IMR-90 (cell line): ENCODE data around the gene PACS1. TPM values are rescaled to one million over a fixed set of nuclear protein-coding genes. Genes with fewer than 3 reads are reported as not detected.

Experiments
- ATAC-seq: fragments of 200-7000 bp; cut with Tn5 transposase; 2 replicates; pipeline ENCODE4 v1.9.1; 2020; ENCODE audit warnings: low read depth, mild to moderate bottlenecking, moderate library complexity
- BruUV-seq: library from RNA; stranded (reverse); fragments of 400-500 nt; replicated peaks from 2 replicates; lab custom pipeline; 2021; lab: Mats Ljungman, UMichigan
- CTCF ChIA-PET: fragments of 300-600 bp; formaldehyde crosslinking; extraction: SDS; loops from one replicate; lab custom pipeline; 2021; ENCODE audit warnings: antibody characterized with exemption; lab: Yijun Ruan, JAX
- POLR2A ChIA-PET: fragments of 300-600 bp; sonication (Branson Sonifier 250); formaldehyde crosslinking; loops from one replicate; lab custom pipeline; 2022; ENCODE audit warnings: antibody characterized with exemption; ENCODE audit not compliant: unreplicated experiment; lab: Charles Lee
- DNase-seq: peaks from one replicate; pipeline ENCODE4 v3.0.0; 2013
- H2AFZ ChIP-seq: replicated peaks from 2 replicates; pipeline ENCODE3; 2013; ENCODE audit warnings: low read length, mild to moderate bottlenecking; ENCODE audit not compliant: poor library complexity
- H2AK5ac ChIP-seq: 2 replicates; pipeline ENCODE4 v1.6.1; 2013; ENCODE audit warnings: low read depth, low read length, inconsistent platforms
- H2AK9ac ChIP-seq: replicated peaks from 2 replicates; pipeline ENCODE3; 2013; ENCODE audit warnings: mild to moderate bottlenecking, low read depth, low read length, moderate library complexity; ENCODE audit not compliant: poor library complexity
- H2BK120ac ChIP-seq: 2 replicates; pipeline ENCODE4 v1.6.1; 2013; ENCODE audit warnings: low read depth, low read length, inconsistent platforms
- H2BK15ac ChIP-seq: 3 replicates; pipeline ENCODE4 v1.6.1; 2013; ENCODE audit warnings: low read depth, low read length, inconsistent platforms
- H2BK20ac ChIP-seq: 2 replicates; pipeline ENCODE4 v1.6.1; 2013; ENCODE audit warnings: low read depth, mild to moderate bottlenecking, inconsistent platforms, low read length, moderate library complexity
- H2BK5ac ChIP-seq: 2 replicates; pipeline ENCODE4 v1.6.1; 2013; ENCODE audit warnings: mild to moderate bottlenecking, low read depth, low read length, inconsistent platforms; ENCODE audit not compliant: poor library complexity, severe bottlenecking
- H3K14ac ChIP-seq: replicated peaks from 2 replicates; pipeline ENCODE4 v1.6.1; 2013; ENCODE audit warnings: low read depth, low read length, inconsistent platforms
- H3K18ac ChIP-seq: 2 replicates; pipeline ENCODE4 v1.6.1; 2013; ENCODE audit warnings: low read depth, low read length, control low read depth
- H3K23ac ChIP-seq: 2 replicates; pipeline ENCODE4 v1.6.1; 2013; ENCODE audit warnings: low read depth, low read length, inconsistent platforms
- H3K27ac ChIP-seq: 2 replicates; pipeline ENCODE4 v1.5.1; 2013; ENCODE audit warnings: mild to moderate bottlenecking, control low read depth, low read length; ENCODE audit not compliant: insufficient read depth
- H3K27me3 ChIP-seq: 2 replicates; pipeline ENCODE4 v1.6.1; 2013; ENCODE audit warnings: low read length; ENCODE audit not compliant: control insufficient read depth, insufficient read depth
- H3K36me3 ChIP-seq: 2 replicates; pipeline ENCODE4 v1.6.1; 2013; ENCODE audit warnings: low read length, mixed read lengths; ENCODE audit not compliant: control insufficient read depth, insufficient read depth
- H3K4ac ChIP-seq: 2 replicates; pipeline ENCODE4 v1.6.1; 2013; ENCODE audit warnings: low read depth, low read length, inconsistent platforms
- H3K4me1 ChIP-seq: 2 replicates; pipeline ENCODE4 v1.6.1; 2013; ENCODE audit warnings: low read length, mixed read lengths; ENCODE audit not compliant: control insufficient read depth, insufficient read depth
- H3K4me2 ChIP-seq: 2 replicates; pipeline ENCODE4 v1.6.1; 2013; ENCODE audit warnings: low read depth, mild to moderate bottlenecking, control low read depth, low read length, moderate library complexity
- H3K4me3 ChIP-seq: 2 replicates; pipeline ENCODE4 v1.5.1; 2013; ENCODE audit warnings: low read depth, mild to moderate bottlenecking, control low read depth, low read length, moderate library complexity; ENCODE audit not compliant: insufficient read depth
- H3K56ac ChIP-seq: 2 replicates; pipeline ENCODE4 v1.6.1; 2013; ENCODE audit warnings: low read length, inconsistent platforms; ENCODE audit not compliant: insufficient read depth; ENCODE audit errors: extremely low read depth
- H3K79me1 ChIP-seq, 2 experiments: 2 replicates each; pipeline ENCODE4 v1.6.1; 2013; ENCODE audit warnings: low read length in 2 of 2, inconsistent platforms in 1 of 2, low read depth in 1 of 2
- H3K9ac ChIP-seq: 2 replicates; pipeline ENCODE4 v1.6.1; 2013; ENCODE audit warnings: low read depth, low read length, control low read depth
- H3K9me1 ChIP-seq: 2 replicates; pipeline ENCODE4 v1.6.1; 2013; ENCODE audit warnings: low read length, inconsistent platforms; ENCODE audit not compliant: insufficient read depth
- H3K9me3 ChIP-seq: 2 replicates; pipeline ENCODE4 v1.6.1; 2013; ENCODE audit warnings: low read length; ENCODE audit not compliant: control insufficient read depth, insufficient read depth
- H4K20me1 ChIP-seq: 2 replicates; pipeline ENCODE4 v1.6.1; 2013; ENCODE audit warnings: low read length, inconsistent platforms; ENCODE audit not compliant: insufficient read depth
- H4K5ac ChIP-seq: 2 replicates; pipeline ENCODE4 v1.6.1; 2013; ENCODE audit warnings: mild to moderate bottlenecking, low read depth, low read length, control low read depth
- H4K8ac ChIP-seq, 2 experiments: 2 replicates each; pipeline ENCODE4 v1.6.1; 2013; ENCODE audit warnings: low read depth in 2 of 2, low read length in 2 of 2, control low read depth in 1 of 2, inconsistent platforms in 1 of 2
- H4K91ac ChIP-seq: 2 replicates; pipeline ENCODE4 v1.6.1; 2013; ENCODE audit warnings: low read depth, low read length, inconsistent platforms; ENCODE audit not compliant: insufficient read depth
- BHLHE40 ChIP-seq: fragments of 150-350 bp; IDR thresholded peaks from 2 replicates; pipeline ENCODE4 v1.6.1; 2016; ENCODE audit warnings: mild to moderate bottlenecking, low read depth, low read length
- FOS ChIP-seq: fragments of 150-350 bp; IDR thresholded peaks from 2 replicates; pipeline ENCODE4 v1.6.1; 2016; ENCODE audit warnings: low read depth, low read length
- RFX5 ChIP-seq: IDR thresholded peaks from 2 replicates; pipeline ENCODE4 v1.8.0; 2012; ENCODE audit warnings: low read depth, mild to moderate bottlenecking, low read length, moderate library complexity
- WGBS, 2 experiments: methylation state at CpG; one replicate each; pipeline versions ENCODE4 v1.1.5 to v1.1.7; 2013; ENCODE audit warnings: missing lambda C conversion rate in 2 of 2; ENCODE audit not compliant: insufficient read length in 1 of 2; ENCODE audit errors: extremely low coverage in 2 of 2; 5-methylcytosine and 5-hydroxymethylcytosine counted together
- dilution Hi-C: fragments of 300-500 bp; cut with HindIII; formaldehyde crosslinking; loops from one replicate; pipeline ENCODE4 v1.14.3; 2018; ENCODE audit warnings: low sequenced_read_pairs; ENCODE audit not compliant: unreplicated experiment
- in situ Hi-C: fragments of 300-500 bp; cut with MboI; formaldehyde crosslinking; loops from 3 replicates; pipeline ENCODE4 v1.14.3; 2019; ENCODE audit warnings: low sequenced_read_pairs, inconsistent platforms, mixed read lengths
- intact Hi-C: fragments of 100-400 bp; cut with micrococcal nuclease; formaldehyde crosslinking; loops from 2 replicates; pipeline ENCODE4 v1.10.0; 2022
- polyA plus RNA-seq, 3 experiments: library from polyadenylated mRNA; depleted of rRNA; stranded (reverse); fragments of >200 nt; gene quantifications; 2 replicates each; pipeline ENCODE4 v1.2.3, GENCODE V29; 2012; ENCODE audit warnings: low replicate concordance in 1 of 3
- total RNA-seq: library from RNA; depleted of rRNA; stranded (reverse); fragments of >200 nt; gene quantifications from 2 replicates; pipeline ENCODE4 v1.2.3, GENCODE V29; 2012
- TF ChIP-seq, protein P1 (sequence below): conservative IDR thresholded peaks from 2 replicates; pipeline ENCODE4 v1.5.1; 2012; ENCODE audit warnings: mild to moderate bottlenecking, low read depth, low read length, improper control_type of control experiment

PACS1 gene
- total and polyA plus RNA-seq, 2 of the 4 experiments (the other 2 are of a cell fraction): 7.3 to 32.0 TPM

DNA sequence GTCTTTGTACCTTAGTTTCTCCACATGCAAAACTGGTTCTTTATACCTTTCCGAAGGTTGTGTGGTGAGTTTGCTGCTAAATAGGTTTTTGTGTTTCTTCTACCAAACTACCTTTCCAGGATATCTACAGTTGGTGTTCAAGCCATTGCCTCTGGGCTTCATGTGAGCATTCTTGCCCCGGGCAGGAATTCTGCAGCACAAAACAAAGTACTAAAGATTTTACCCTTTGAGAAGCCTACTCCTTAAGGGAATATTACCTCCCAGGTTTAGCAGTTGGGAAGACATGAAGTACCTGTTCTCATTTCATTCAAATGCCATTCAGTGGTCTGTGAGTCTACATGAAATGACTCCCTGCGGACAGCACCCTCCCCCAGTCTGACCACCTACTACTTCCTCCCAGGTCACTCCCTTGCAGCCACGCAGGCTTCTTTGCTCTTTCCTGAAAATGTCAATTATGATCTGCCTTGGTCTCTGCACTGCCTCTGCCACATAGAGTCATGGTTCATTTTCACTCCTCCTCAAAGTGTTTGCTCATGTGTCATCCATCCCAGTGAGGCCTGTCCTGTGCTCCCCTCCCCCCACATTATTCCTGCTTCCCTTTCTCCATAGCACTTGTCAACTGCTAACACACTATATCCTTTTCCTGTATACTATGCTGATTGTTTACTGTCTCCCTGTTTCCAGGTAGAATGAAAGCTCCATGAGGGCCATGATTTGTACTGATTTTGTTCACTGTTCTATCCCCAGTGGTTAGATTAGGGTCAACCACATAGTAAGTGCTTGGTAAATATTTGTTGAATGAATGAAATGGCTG lies 36.9 kb downstream of the PACS1 start:
- ChIA-PET CTCF (interaction anchor here (0.8 kb wide), 1 partner anchor 11 kb away, joined by 3 read pairs; no protein-coding TSS in a partner anchor), POLR2A (no interaction called here)
- no peak overlapping the region for H3K4ac ChIP-seq
- H3K4me3 ChIP-seq: no peak overlapping the region
- H2BK20ac ChIP-seq: no peak overlapping the region
- BruUV-seq: no TSS peak
- H3K14ac ChIP-seq: no peak overlapping the region; the same call in 1 of the 2 replicates
- peaks cover 8% of the 10 kb centered on the region for H3K4me1 ChIP-seq
- peak overlapping the region; percentile 37; the same call in 1 of the 2 replicates for H3K23ac ChIP-seq
- dilution Hi-C loops: no loop called here
- H4K5ac ChIP-seq: no peak overlapping the region
- H2BK5ac ChIP-seq: peak overlapping the region; percentile 13
- no peaks in the 10 kb centered on the region for H3K36me3 ChIP-seq
- peaks cover 54 to 74% of the 10 kb centered on the region in 2 experiments for H3K79me1 ChIP-seq
- H4K91ac ChIP-seq: no peak overlapping the region
- H2AFZ ChIP-seq: no peak overlapping the region
- H4K20me1 ChIP-seq: peaks cover 7% of the 10 kb centered on the region; the same call in 1 of the 2 replicates
- DNase-seq (no peak), ATAC-seq (no peak; the same call in 1 of the 2 replicates)
- peaks cover 9% of the 10 kb centered on the region for H3K9me1 ChIP-seq
- no peaks in the 10 kb centered on the region for H3K27me3 ChIP-seq
- no peak overlapping the region for H2AK5ac ChIP-seq
- no peak overlapping the region for H2AK9ac ChIP-seq
- no peak overlapping the region for H3K27ac ChIP-seq
- no peak overlapping the region for H3K9ac ChIP-seq
- intact Hi-C loops: no loop called here
- no peak overlapping the region for H2BK120ac ChIP-seq
- TF ChIP-seq RFX5: no peak
- TF ChIP-seq FOS: no peak
- TF ChIP-seq BHLHE40: no peak
- TF ChIP-seq, protein P1, sequence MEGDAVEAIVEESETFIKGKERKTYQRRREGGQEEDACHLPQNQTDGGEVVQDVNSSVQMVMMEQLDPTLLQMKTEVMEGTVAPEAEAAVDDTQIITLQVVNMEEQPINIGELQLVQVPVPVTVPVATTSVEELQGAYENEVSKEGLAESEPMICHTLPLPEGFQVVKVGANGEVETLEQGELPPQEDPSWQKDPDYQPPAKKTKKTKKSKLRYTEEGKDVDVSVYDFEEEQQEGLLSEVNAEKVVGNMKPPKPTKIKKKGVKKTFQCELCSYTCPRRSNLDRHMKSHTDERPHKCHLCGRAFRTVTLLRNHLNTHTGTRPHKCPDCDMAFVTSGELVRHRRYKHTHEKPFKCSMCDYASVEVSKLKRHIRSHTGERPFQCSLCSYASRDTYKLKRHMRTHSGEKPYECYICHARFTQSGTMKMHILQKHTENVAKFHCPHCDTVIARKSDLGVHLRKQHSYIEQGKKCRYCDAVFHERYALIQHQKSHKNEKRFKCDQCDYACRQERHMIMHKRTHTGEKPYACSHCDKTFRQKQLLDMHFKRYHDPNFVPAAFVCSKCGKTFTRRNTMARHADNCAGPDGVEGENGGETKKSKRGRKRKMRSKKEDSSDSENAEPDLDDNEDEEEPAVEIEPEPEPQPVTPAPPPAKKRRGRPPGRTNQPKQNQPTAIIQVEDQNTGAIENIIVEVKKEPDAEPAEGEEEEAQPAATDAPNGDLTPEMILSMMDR: no peak
- in situ Hi-C loops: no loop called here
- no peaks in the 10 kb centered on the region for H3K9me3 ChIP-seq
- 80% methylated on average over 2 of the region's 4 CpGs; no CpG with 5 or more reads in 1 of the 2 experiments for WGBS, 2 experiments
- no peak overlapping the region for H3K18ac ChIP-seq
- H3K56ac ChIP-seq: no peak overlapping the region
- no peak overlapping the region for H2BK15ac ChIP-seq
- no peak overlapping the region for H3K4me2 ChIP-seq
- H4K8ac ChIP-seq: no peak overlapping the region
